ENCODE results near the gene VPS4A.

DNA sequence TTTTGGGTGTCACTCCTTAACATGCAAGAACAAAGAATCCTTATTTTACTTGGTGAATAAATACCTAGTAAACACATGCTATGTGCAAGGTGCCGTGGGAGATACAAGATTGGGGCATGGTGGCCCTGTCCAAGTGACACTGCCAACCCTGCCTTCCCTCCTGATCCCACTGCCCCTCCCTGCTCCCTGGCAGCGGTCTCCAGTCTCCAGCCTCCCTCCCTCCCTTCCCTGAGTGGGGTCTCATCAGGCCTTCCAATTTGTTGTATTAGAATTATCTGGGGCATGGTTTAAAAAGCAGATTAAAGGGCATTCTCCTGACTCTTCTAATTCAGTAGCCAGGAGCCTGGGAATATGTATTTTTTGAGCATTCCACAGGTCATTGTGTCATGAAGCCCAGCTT, 52.9 kb downstream of the VPS4A start:
- TF ChIP-seq POLR2A (IDR thresholded peaks at IDR 0.05), result no peak
- TF ChIP-seq, protein P1, sequence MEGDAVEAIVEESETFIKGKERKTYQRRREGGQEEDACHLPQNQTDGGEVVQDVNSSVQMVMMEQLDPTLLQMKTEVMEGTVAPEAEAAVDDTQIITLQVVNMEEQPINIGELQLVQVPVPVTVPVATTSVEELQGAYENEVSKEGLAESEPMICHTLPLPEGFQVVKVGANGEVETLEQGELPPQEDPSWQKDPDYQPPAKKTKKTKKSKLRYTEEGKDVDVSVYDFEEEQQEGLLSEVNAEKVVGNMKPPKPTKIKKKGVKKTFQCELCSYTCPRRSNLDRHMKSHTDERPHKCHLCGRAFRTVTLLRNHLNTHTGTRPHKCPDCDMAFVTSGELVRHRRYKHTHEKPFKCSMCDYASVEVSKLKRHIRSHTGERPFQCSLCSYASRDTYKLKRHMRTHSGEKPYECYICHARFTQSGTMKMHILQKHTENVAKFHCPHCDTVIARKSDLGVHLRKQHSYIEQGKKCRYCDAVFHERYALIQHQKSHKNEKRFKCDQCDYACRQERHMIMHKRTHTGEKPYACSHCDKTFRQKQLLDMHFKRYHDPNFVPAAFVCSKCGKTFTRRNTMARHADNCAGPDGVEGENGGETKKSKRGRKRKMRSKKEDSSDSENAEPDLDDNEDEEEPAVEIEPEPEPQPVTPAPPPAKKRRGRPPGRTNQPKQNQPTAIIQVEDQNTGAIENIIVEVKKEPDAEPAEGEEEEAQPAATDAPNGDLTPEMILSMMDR (IDR thresholded peaks at IDR 0.05), result no peak

All from heart left ventricle (tissue), 13 donors.